ENCODE data around the gene SIPA1. TPM values are rescaled to one million over a fixed set of nuclear protein-coding genes. Genes with fewer than 3 reads are reported as not detected.
"Not testable (repeated sequence)": the region's sequence is repeated elsewhere in the genome, so short reads cannot be mapped to it uniquely, and the experiment has no call there.

SIPA1 gene
- total and polyA plus RNA-seq, 9 of the 15 experiments (the other 6 are each of a cell fraction or from before 2014, with no cell fraction given): 0.25 to 85.8 (median 16.8) TPM

DNA sequence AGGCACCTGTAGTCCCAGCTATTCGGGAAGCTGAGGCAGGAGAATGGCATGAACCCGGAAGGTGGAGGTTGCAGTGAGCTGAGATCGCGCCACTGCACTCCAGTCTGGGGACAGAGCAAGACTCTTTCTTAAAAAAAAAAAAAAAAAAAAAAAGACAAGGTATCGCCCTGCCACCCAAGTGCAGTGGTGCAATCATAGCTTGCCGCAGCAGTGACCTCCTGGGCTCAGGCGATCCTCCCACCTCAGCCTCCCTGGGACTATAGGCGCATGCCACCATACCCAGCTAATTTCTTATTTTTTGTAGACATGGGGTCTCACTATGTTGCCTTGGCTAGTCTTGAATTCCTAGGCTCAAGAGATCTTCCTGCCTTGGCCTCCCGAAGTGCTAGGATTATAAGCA lies 23.0 kb downstream of the SIPA1 start:
- H3K9me3 ChIP-seq (replicated peaks; ENCODE audit: control insufficient read depth, insufficient read depth, low read depth, low read length); H3K27me3 ChIP-seq (ENCODE audit: control insufficient read depth in 2 of 2, insufficient read depth in 2 of 2, low read length in 2 of 2); in situ Hi-C loops (cut with MboI); H3K9ac ChIP-seq (ENCODE audit: insufficient read depth in 1 of 2, low read depth in 2 of 2, low read length in 2 of 2); BruUV-seq (replicated peaks); FAIRE-seq; DNase-seq (ENCODE audit: extremely low read depth in 1 of 4, low spot score in 3 of 4); CTCF ChIA-PET (ENCODE audit: low intra/inter-chr PET ratio); H3K4me3 ChIP-seq; H3K4me2 ChIP-seq (ENCODE audit: insufficient read depth, low read length); ATAC-seq; H3K9me1 ChIP-seq (ENCODE audit: control insufficient read depth, insufficient read depth, low read length); H3K27ac ChIP-seq (ENCODE audit: extremely low read depth, low read depth, low read length); H4K20me1 ChIP-seq (replicated peaks; ENCODE audit: control insufficient read depth, insufficient read depth, low read length); H2AFZ ChIP-seq (ENCODE audit: low read depth, low read length); intact Hi-C loops (cut with micrococcal nuclease): not testable (repeated sequence)
- peaks cover 56% of the 10 kb centered on the region for H3K36me3 ChIP-seq (ENCODE audit: control insufficient read depth, insufficient read depth, low read length)
- POLR2A ChIA-PET: interaction anchor here (0.6 kb wide), 2 partner anchors 141 to 1098 kb away, joined by 3 read pairs; no protein-coding TSS in a partner anchor
- H3K4me1 ChIP-seq (replicated peaks in 1 of 2; ENCODE audit: control insufficient read depth in 2 of 2, insufficient read depth in 2 of 2, low read length in 2 of 2): peaks cover 7 to 20% of the 10 kb centered on the region in 2 experiments; a peak in 4 of 5 replicates
- H3K79me2 ChIP-seq (ENCODE audit: control insufficient read depth, insufficient read depth, low read length): peaks cover 25% of the 10 kb centered on the region
- TF ChIP-seq ZNF121 (CRISPR knock-in tag; conservative IDR thresholded peaks at IDR 0.05): peak; percentile 41; the same call in 1 of the 2 replicates
- WGBS (ENCODE audit: insufficient coverage, low coverage, missing lambda C conversion rate): 96% methylated on average over 4 of the region's 9 CpGs

DNA sequence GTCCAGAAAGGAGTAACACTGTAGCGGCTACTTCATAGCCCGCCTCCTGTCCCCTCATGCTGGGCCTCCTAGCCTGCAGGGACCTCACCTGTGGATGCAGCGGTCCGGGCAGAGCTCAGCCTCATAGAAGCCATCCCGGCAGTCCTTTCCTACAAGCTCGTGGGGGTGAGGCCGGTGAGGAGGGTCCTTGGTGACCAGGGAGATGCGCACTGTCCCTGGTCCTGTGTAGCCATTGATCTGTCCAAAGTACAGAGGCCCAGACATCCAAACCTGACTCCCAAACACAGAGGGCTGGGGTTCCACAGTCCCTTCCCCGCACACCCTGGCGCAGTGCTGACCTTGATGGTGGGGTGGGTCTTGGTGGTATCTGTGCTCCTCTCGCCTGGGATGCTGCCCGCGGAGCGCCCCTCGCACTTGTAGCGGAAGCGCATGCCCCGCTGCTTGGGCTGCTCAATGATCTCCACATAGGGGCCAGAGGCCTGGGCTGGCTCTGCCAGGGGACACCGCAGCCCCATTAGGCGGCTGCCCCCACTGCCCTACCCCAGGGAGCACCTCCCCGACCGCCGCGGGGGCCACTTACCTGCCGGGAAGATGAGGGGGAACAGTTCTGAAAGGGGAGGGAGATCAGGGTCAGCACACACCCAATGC lies 23.8 kb downstream of the SIPA1 start:
- ChIA-PET CTCF (ENCODE audit: low intra/inter-chr PET ratio) (no interaction called here), POLR2A (no interaction called here)
- Histone ChIP-seq H4K20me1 (replicated peaks; ENCODE audit: control insufficient read depth, insufficient read depth, low read length) (0 out of 2 replicates have a peak, but pooled peaks cover 4% of the 10 kb centered on the region), H3K9ac (ENCODE audit: insufficient read depth in 1 of 2, low read depth in 2 of 2, low read length in 2 of 2) (peak overlapping the region; percentile 85 to 93), H3K79me2 (ENCODE audit: control insufficient read depth, insufficient read depth, low read length) (peaks cover 25% of the 10 kb centered on the region), H3K4me1 (replicated peaks in 1 of 2; ENCODE audit: control insufficient read depth in 2 of 2, insufficient read depth in 2 of 2, low read length in 2 of 2) (peaks cover 7 to 20% of the 10 kb centered on the region in 2 experiments; a peak in 4 of 5 replicates), H3K27me3 (ENCODE audit: control insufficient read depth in 2 of 2, insufficient read depth in 2 of 2, low read length in 2 of 2) (no peaks in the 10 kb centered on the region), H3K4me3 (peak overlapping the region; percentile 92), H3K9me1 (ENCODE audit: control insufficient read depth, insufficient read depth, low read length) (peaks cover 5% of the 10 kb centered on the region), H3K4me2 (ENCODE audit: insufficient read depth, low read length) (peak overlapping the region; percentile 99), H3K27ac (ENCODE audit: extremely low read depth, low read depth, low read length) (peak overlapping the region; percentile 87), H3K36me3 (ENCODE audit: control insufficient read depth, insufficient read depth, low read length) (peaks cover 49% of the 10 kb centered on the region), H3K9me3 (replicated peaks; ENCODE audit: control insufficient read depth, insufficient read depth, low read depth, low read length) (no peaks in the 10 kb centered on the region), H2AFZ (ENCODE audit: low read depth, low read length) (no peak overlapping the region)
- TF ChIP-seq PRMT5 (CRISPR knock-in tag; IDR thresholded peaks at IDR 0.05): 0 out of 2 replicates have a peak, but pooled peaks have one; percentile 32
- TF ChIP-seq ZNF263 (CRISPR knock-in tag; IDR thresholded peaks at IDR 0.05; ENCODE audit: borderline replicate concordance): peak; percentile 12; the same call in 1 of the 2 replicates
- TF ChIP-seq, protein P1, sequence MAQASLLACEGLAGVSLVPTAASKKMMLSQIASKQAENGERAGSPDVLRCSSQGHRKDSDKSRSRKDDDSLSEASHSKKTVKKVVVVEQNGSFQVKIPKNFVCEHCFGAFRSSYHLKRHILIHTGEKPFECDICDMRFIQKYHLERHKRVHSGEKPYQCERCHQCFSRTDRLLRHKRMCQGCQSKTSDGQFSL (CRISPR knock-in tag; IDR thresholded peaks at IDR 0.05): no peak
- TF ChIP-seq, protein P1 (tag; IDR thresholded peaks at IDR 0.05): no peak
- TF ChIP-seq POLR2G (IDR thresholded peaks at IDR 0.05; ENCODE audit: low read depth, low read length): peak; percentile 28; the same call in 1 of the 2 replicates
- intact Hi-C loops (cut with micrococcal nuclease): no loop called here
- no peak for FAIRE-seq
- in situ Hi-C loops (cut with MboI): no loop called here
- WGBS (ENCODE audit: insufficient coverage, low coverage, missing lambda C conversion rate): 65% methylated on average over 22 of the region's 25 CpGs
- no TSS peak for BruUV-seq (replicated peaks)
- ATAC-seq: no peak
- no peak for DNase-seq (ENCODE audit: extremely low read depth in 1 of 4, low spot score in 3 of 4)
